ENCODE measurements around the gene CEP152.

- no peak for TF ChIP-seq CTCF (IDR thresholded peaks at IDR 0.05; ENCODE audit: low read depth, low read length, missing input control)
- TF ChIP-seq REST (IDR thresholded peaks at IDR 0.05) = no peak
- no peak for TF ChIP-seq MAX (IDR thresholded peaks at IDR 0.05)
- no peak for TF ChIP-seq TAF1 (conservative IDR thresholded peaks at IDR 0.05)
- TF ChIP-seq ZBTB33 (IDR thresholded peaks at IDR 0.05) = no peak
- no peak for TF ChIP-seq JUND (IDR thresholded peaks at IDR 0.05)
- no peak for TF ChIP-seq SP1 (IDR thresholded peaks at IDR 0.05)
- peak in 1 of 2 donors; percentile 3 for TF ChIP-seq GABPA (IDR thresholded peaks at IDR 0.05 in 1 of 2, conservative IDR thresholded peaks at IDR 0.05 in 1 of 2)
Observed at GRCh38 chr15:48811325-48811958, 573 bp upstream of the CEP152 start.
